HG02938 (cell line): Measurements from ENCODE around the gene ASCC1.
"Not testable (repeated sequence)": the region's sequence is repeated elsewhere in the genome, so short reads cannot be mapped to it uniquely, and the experiment has no call there.

Experiments used
- ATAC-seq: cut with Tn5 transposase; IDR thresholded peaks from one replicate; pipeline ENCODE4 v1.9.1; 2021; ENCODE audit warnings: mild to moderate bottlenecking, moderate library complexity; ENCODE audit not compliant: unreplicated experiment

The ASCC1 gene

GRCh38 chr10:72249176-72249862, 33.2 kb upstream of the ASCC1 start:
- ATAC-seq: peak; percentile 10

- ATAC-seq: peak; percentile 77
These were observed 32.5 kb upstream of the ASCC1 start for GRCh38 chr10:72248468-72249151.

GRCh38 chr10:72245949-72246525, 30.0 kb upstream of the ASCC1 start:
- no peak for ATAC-seq

- no peak for ATAC-seq
These were observed 28.5 kb upstream of the ASCC1 start for GRCh38 chr10:72244573-72245038.

GRCh38 chr10:72243822-72244437, 27.9 kb upstream of the ASCC1 start:
- ATAC-seq: no peak

DNA sequence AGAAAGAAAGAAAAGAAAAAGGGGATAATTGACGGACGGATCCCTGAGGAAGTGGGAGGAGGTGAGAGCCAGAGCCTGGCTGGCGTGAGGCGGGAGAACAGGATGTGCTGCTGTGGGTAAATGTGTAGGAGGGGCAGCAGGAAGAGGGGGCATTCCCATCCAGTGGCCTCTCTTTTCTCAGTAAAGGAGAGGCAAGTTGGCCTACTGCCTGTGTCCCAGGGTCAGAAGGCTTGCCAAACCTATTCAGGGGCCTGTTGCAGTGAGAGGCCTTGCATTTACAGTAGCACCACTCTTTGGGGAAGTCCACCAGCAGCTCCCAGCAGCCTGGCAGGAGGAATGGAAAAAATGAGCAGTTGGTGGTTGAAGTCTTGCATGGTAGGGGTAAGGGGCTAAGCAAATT, 26.6 kb upstream of the ASCC1 start:
- no peak for ATAC-seq

GRCh38 chr10:72241691-72242252, 25.7 kb upstream of the ASCC1 start:
- ATAC-seq: no peak

- no peak for ATAC-seq
These were observed 24.3 kb upstream of the ASCC1 start for GRCh38 chr10:72240371-72240770.

- no peak for ATAC-seq
These were observed 23.3 kb upstream of the ASCC1 start for GRCh38 chr10:72239409-72239808.

DNA sequence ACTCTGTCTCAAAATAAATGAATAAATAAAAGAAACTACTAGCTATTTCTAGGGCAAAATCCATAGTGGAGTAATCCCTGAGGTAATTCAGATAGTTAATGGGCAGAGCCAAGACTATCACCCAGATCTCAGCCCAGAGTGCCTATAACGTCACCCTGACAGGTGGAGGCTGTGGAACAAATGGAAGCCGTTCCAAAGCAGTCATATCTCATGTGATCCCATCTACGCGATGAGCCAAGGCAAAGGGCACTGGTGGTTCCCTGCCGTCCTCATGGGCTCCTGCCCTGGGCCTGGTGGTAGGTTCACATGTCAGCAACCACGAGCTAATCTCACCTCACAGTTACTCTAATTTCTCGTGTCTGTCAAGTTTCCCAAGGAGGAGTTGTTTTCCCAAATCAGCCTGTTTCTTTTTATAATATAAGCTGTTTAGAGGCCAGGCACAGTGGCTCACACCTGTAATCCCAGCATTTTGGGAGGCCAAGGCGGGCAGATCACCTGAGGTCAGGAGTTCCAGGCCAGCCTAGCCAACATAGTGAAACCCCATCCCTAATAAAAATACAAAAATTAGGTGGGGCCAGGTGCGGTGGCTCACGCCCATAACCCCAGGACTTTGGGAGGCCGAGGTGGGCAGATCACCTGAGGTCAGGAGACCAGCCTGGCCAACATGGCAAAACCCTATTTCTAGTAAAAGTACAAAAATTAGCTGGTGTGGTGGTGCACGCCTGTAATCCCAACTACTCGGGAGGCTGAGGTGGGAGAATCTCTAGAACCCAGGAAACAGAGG, 22.5 kb upstream of the ASCC1 start:
- no peak for ATAC-seq

- ATAC-seq: no peak
These were observed 19.6 kb upstream of the ASCC1 start for GRCh38 chr10:72235544-72236279.

- no peak for ATAC-seq
These were observed 18.6 kb upstream of the ASCC1 start for GRCh38 chr10:72234560-72235095.

- ATAC-seq: no peak
These were observed 17.5 kb upstream of the ASCC1 start for GRCh38 chr10:72233621-72234020.

- no peak for ATAC-seq
These were observed 13.5 kb upstream of the ASCC1 start for GRCh38 chr10:72229261-72230251.

- no peak for ATAC-seq
These were observed 12.3 kb upstream of the ASCC1 start for GRCh38 chr10:72228318-72228751.

DNA sequence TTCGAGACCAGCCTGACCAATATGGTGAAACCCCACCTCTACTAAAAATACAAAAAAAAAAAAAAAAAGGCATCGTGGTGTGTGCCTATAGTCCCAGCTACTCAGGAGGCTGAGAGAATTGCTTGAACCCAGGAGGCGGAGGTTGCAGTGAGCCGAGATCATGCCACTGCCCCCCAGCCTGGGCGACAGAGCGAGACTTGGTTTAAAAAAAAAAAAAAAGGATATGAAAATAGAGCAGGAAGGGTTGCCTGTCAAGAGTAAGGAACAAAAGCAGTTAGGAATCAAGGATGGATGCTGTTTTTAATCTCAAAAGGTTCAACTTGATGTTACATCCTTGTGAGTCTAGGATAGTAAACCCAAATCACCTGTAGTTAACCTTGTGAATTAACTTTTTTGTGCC, 11.8 kb upstream of the ASCC1 start:
- ATAC-seq: no peak

GRCh38 chr10:72226418-72227027, 10.4 kb upstream of the ASCC1 start:
- no peak for ATAC-seq

- not testable (repeated sequence) for ATAC-seq
These were observed 8.1 kb upstream of the ASCC1 start for GRCh38 chr10:72224191-72224590.
